GM10248 (cell line): Measurements from ENCODE around the gene LOXL1.

Source experiments
- CTCF ChIA-PET: fragments of 300-600 bp; sonication (Branson Sonifier 250); formaldehyde crosslinking; extraction: SDS; loops from one replicate; lab custom pipeline; 2021; ENCODE audit warnings: antibody characterized with exemption; lab: Yijun Ruan, JAX
- POLR2A ChIA-PET: fragments of 350-650 bp; sonication (Branson Sonifier 250); formaldehyde crosslinking; extraction: SDS; loops from one replicate; lab custom pipeline; 2020; ENCODE audit warnings: antibody characterized with exemption; lab: Yijun Ruan, JAX
- DNase-seq: peaks from one replicate; pipeline ENCODE4 v3.0.0; 2012; ENCODE audit errors: extremely low spot score
- CTCF ChIP-seq: IDR thresholded peaks from 2 replicates; pipeline ENCODE4 v1.5.1; 2012; ENCODE audit warnings: mild to moderate bottlenecking, low read depth; ENCODE audit errors: extremely low read depth, missing control alignments, control extremely low read depth

The LOXL1 gene

GRCh38 chr15:73886717-73887345, 39.4 kb upstream of the LOXL1 start:
- no peak for TF ChIP-seq CTCF
- ChIA-PET CTCF (interaction anchor here (1.3 to 1.5 kb wide), 2 partner anchors 11 to 20 kb away, joined by 3 read pairs; no protein-coding TSS in a partner anchor), POLR2A (no interaction called here)
- no peak for DNase-seq

GRCh38 chr15:73887481-73887880, 38.8 kb upstream of the LOXL1 start:
- TF ChIP-seq CTCF = no peak
- no peak for DNase-seq
- ChIA-PET CTCF (interaction anchor here (0.9 kb wide), 1 partner anchor 9 kb away, joined by 3 read pairs; no protein-coding TSS in a partner anchor), POLR2A (no interaction called here)

- ChIA-PET POLR2A (no interaction called here), CTCF (interaction anchor here (0.6 to 2.8 kb wide), 4 partner anchors 8 to 15 kb away, joined by 3 to 14 read pairs (median 4); partner anchors contain the start of gene TBC1D21)
- no peak for TF ChIP-seq CTCF
- DNase-seq = no peak
These were observed 37.8 kb upstream of the LOXL1 start for GRCh38 chr15:73888224-73889041.

- no peak for DNase-seq
- no peak for TF ChIP-seq CTCF
- POLR2A ChIA-PET = no interaction called here
- CTCF ChIA-PET = interaction anchor here (1.3 to 6.5 kb wide), 3 partner anchors 8 to 18 kb away, joined by 4 to 50 read pairs (median 14); partner anchors contain the start of gene TBC1D21
These were observed 37.1 kb upstream of the LOXL1 start for GRCh38 chr15:73889053-73889761.

- no peak for TF ChIP-seq CTCF
- POLR2A ChIA-PET = no interaction called here
- DNase-seq = no peak
- CTCF ChIA-PET = interaction anchor here (1.3 to 6.5 kb wide), 3 partner anchors 8 to 17 kb away, joined by 4 to 50 read pairs (median 14); partner anchors contain the start of gene TBC1D21
These were observed 36.5 kb upstream of the LOXL1 start for GRCh38 chr15:73889762-73890124.
